NCI-H69 (cell line): ENCODE results near the gene COX5B.
"Not testable (repeated sequence)": the region's sequence is repeated elsewhere in the genome, so short reads cannot be mapped to it uniquely, and the experiment has no call there.

Experiments
- DNase-seq: peaks from one replicate; lab custom pipeline; 2025; lab: John Stamatoyannopoulos, UW

Gene COX5B

GRCh38 chr2:97654309-97654708 is 8.4 kb downstream of the COX5B start:
- no peak for DNase-seq

DNA sequence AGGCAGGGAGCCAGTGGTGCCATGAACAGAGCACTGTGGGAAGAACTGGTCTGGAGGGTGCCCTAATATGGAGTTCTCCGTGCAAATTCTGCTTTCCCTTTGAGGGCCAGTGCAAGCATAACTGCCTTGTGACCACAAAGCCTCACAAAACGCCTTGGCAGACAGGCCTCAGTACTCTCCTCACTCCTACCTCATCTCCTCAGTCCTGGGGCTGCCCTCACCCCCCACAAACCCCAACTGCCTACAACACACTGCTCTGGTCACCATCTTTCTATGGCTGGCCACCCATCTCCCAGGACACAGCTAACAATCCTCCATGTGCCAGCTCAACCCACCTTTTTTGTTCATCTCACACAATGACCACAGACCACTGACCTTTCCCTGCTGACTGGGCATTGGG is 8.9 kb downstream of the COX5B start:
- DNase-seq = no peak

DNA sequence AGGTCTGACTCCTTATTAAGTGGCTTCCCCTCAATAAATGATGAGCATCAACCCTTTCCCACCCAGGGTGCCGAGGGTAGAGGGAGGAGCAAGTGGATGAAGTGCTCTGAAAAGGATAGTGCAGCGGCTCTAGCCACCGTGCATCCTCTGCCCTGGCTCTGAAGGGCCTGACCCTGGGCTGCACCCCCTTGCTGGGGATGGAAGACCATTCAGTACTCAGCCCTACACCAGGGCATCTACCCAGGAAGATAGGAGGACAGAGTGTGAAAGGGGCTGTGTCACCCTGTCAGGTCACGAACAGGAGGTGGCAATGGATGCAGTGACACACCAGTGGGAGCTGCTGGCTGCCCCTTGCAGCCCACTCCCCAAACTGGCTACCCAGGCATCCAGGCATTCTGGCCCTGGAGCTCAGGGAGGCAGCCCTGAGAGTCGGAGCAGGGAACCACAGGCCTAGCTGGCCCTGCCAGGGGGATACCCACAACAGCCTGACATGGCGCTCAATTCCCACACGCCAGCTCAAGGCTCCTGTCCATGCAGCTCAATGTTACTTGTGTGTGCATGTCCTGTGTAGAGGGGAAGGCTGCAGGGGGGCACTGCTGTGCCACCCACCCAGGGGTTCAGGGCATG is 10.4 kb downstream of the COX5B start:
- DNase-seq = no peak

DNA sequence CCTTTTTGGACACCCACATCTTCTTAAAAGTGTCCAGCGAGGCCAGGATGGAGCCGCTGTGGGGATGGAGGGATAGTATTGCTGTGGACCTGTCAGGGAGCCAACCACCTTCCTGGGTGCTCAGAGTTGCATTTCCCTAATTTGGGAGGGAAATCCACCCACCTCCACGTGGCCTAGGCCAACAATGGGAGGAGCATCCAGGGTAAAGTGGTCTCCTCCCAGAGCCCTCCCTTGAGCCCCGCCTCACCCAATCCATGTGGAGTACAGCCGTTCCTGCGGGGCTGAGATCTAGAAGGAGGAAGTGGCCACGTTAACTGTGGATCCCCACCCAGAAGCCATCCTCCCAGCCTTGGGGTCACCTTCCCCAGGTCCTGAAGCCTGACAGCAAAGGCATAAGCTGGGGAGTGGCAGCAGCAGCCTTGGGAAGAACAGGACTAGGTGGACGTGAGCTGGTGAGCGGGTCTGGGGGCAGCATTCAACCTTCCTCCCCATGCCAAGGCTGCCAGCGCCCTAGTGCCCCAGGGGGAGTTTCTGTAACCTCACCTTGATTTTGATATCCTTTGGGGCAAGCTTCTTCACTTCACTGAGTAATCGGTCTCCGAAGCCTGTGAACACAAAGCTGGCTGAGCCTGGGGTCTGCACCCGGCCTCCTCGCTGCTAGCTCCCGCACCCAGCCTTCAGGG is 11.2 kb downstream of the COX5B start:
- no peak for DNase-seq

DNA sequence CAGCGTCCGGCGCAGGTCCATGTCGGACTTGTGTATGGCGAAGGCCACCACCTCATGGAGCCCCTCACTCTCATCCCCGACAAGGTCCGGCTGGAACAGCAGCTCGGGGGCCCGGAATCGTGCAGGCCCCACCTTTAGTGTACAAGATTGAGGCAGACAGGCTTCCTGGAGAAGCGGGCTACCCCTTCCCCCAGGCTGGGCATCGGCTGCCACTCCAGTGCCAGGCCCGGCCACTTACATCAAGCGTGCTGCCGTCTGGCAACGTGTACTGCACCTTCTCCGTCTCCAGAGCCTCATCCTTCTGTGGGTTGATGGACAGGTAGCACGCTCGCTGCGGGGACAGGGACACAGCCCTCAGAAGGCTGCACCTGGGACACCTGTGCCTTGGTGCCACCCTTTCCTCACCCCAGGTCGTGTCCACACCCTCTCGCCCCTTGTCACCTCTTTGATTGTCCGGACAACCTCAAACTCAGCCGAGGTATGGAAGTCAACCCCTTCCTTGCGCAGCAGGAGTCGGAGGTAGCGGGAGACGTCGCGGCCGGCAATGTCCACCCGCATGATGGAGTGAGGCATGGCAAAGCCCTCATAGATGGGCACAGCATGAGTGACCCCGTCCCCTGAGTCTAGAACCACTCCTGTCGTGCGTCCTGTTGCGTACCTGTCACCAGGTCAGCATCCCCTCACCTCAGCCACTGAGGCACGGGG is 12.3 kb downstream of the COX5B start:
- no peak for DNase-seq

- no peak for DNase-seq
These were observed 12.9 kb downstream of the COX5B start for GRCh38 chr2:97658691-97659157.

- no peak for DNase-seq
These were observed 13.6 kb downstream of the COX5B start for GRCh38 chr2:97659256-97660043.

DNA sequence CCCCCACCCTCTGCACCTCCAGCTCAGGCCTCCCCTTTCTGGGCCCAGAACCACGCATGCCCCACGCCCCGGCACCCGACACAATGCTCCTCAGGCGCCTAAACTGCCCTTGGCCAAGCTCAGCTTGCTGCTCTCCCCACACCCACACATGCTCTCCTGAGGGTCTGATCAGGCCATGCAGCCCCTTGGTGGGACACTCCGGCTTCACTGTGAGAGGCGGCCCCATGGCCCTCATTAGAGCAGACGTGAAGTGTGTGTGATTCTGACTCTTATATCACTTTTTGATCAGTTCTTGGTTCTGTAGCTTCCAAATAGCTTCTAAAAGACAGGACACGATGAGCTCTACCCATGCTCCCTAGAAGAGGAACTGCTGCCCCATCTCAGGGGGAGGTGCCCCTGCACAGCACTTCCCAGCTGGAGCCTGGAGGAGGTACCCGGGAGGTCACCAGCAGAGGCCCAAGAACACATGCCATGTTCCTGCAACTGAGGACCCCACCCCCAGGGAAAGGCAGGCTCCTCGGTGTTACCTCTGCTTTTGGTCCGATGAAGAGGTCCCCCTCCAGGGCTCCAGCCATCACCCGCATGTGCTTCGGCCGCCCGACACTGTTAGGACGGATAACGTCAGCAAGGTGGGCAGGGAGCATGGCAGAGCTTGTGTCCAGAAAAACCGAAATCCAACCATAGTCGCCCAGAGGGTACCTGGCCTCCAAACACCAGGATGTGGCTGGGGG is 14.3 kb downstream of the COX5B start:
- DNase-seq = no peak

DNA sequence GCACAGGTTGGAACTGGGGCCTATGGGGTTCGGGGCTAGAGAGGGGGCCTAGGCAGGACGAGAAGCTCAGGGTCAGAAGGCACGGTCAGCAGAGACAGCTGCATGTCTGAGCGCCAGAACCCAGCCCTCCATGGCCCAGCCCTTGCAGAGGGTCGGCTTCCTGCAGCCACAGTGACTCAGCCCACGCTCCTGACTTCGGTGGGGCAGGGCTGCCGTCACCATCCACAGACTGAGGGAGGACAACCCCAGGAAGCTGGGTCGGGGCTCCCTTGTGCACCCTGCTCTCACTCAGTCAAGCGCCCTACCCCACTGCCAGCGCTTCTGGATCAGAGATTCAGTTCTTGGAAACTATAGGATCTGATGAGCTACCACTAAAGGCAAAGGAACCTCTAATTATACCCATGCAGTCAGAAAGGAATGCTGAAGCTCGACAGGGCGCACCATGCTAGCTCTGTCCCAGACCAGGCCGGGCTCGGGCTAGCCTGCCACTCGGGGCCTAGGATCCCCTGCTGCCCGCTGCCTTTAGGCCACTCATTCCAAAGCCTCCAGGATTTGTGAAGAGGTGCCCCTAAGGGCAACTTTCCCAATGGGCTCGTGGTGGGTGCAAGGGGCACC is 15.0 kb downstream of the COX5B start:
- no peak for DNase-seq

- DNase-seq = no peak
These were observed 16.1 kb downstream of the COX5B start for GRCh38 chr2:97661927-97662326.

- no peak for DNase-seq
These were observed 16.6 kb downstream of the COX5B start for GRCh38 chr2:97662386-97662894.

DNA sequence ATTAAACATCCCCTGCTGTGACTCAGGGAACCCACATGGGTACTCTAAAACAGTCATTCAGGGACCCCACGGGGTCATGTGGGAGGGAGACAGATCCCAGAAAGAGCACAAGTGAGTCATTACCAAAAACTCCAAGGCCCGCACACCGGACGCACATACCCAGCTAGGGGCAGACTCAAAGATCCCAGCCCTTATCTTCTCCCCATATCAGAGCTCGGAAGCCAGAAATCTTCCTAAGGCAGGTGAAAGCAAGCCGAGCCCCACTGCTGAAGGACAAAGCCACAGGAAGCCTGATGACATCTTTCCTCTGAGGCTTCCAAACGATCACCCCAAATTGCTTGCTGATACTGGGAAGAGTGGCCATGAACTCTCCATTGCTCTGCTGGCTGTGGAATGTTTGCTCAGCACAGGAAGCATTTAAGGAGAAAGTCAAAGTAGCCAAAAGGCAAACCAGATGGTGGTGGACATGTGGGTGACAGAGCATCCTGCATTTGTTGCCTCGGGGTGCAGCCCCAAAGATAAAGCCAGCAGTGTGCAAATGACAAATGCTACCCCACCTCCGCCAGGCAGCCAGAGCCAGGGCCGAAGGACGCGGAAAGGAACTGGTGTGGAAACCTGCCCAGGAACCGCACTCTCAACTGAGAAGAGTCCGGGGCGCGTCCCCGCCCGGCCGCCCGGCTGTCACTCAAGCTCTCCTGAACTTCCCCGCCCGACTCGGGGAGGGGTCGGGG is 17.2 kb downstream of the COX5B start:
- peak; percentile 80 for DNase-seq

- DNase-seq = no peak
These were observed 17.7 kb downstream of the COX5B start for GRCh38 chr2:97663626-97663961.

- DNase-seq = peak; percentile 97
These were observed 18.2 kb downstream of the COX5B start, which contains the start of gene ACTR1B for GRCh38 chr2:97663962-97664635. Gene ACTR1B (minus strand): TSS chr2:97664044. CDS start chr2:97663890, 154 bp downstream.

DNA sequence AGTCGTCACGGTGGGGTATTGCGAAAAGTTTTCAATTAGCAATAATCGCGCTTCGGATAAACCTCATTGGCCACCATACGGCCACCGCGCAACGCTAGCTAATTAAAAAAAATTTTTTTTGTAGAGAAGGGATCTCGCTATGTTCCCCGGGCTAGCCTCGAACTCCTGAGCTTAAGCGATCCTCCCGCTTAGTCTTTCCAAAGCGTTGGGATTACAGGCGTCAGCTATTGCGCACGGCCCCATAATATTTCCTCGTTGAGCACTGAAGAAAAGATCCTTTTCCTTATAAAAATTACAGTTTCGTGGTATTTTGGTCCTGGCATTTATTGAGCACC is 18.7 kb downstream of the COX5B start:
- DNase-seq = peak; percentile 67

DNA sequence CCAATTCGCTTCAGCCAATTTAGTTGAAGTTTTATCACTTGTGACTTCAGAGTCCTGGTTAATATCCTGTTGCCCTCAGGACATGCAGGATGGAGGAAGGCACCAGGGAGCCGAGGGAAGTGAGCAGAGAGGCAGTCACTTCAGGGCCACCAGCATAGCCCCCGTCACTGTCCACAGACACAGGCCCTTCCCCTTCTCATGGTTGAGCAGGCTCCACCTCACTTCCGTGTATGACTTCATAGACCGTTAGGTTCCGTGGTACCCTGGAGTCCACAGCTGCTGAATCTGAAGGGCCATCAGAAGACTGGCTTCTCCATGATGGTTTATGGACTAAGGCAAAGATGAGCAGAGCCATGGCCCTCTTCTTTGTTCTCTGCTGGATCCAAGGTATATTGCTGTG is 23.6 kb downstream of the COX5B start, which contains the start of gene C2orf92:
TSS of gene C2orf92 (plus strand) at position 266 of the 400 bp plus-strand sequence. CDS start at position 342, 76 bp downstream.
- no peak for DNase-seq

DNA sequence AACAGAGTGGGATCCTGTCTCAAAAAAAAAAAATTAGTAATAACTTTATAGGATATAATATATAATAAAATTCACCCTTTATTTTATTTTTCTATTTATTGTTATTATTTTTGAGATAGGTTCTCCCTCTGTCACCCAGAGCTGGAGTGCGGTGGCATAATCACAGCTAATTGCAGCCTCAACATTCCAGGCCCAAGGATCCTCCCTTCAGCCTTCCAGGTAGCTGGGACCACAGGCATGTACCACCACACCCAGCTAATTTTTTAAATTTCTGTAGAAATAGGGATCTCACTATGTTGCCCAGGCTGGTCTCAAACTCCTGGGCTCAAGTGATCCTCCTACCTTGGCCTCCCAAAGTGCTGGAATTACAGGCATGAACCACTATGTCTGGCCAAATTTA is 24.6 kb downstream of the COX5B start:
- no peak for DNase-seq

GRCh38 chr2:97671526-97671925 is 25.7 kb downstream of the COX5B start:
- DNase-seq = no peak

DNA sequence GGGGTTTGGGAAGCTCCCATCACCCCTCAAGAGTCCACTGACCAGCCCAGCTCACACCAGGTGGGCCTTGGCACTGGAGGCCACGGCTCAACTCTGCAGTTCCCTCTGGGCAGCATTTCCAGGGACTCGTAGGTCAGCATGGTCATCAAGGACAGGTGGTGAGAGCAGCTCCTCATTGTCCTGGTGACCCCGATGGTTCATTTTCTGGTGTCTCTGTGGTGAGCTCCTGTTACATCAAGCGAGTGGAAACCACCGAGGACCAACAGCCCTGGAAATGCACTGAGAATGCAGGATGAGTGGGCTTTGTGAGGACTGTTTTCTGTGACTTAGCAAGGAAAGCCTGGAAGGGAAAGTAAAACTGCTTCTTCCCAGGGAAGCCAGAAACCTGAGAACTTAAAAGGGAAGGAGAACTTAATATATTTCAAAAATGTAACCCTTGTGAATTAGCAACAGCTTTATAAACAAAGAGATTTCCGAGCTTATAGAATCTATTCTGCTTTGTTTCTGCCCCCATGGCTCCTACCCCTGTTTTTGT is 26.8 kb downstream of the COX5B start:
- DNase-seq = not testable (repeated sequence)
